Upper lobe of right lung (tissue), 1 donor: ENCODE results near the gene NCR3LG1. TPM values are rescaled to one million over a fixed set of nuclear protein-coding genes. Genes with fewer than 3 reads are reported as not detected.
A peak's percentile ranks its signal among the peaks of the same experiment; 100 is the strongest.

Experiments used
- ATAC-seq: fragments of 200-7000 bp; cut with Tn5 transposase; one replicate; pipeline ENCODE4 v1.9.1; 2020; ENCODE audit warnings: mild to moderate bottlenecking, moderate library complexity
- DNase-seq: peaks from one replicate; pipeline ENCODE4 v3.0.0-alpha.2; 2020
- H3K27ac ChIP-seq: fragments of 200-600 bp; one replicate; pipeline ENCODE4 v1.8.0; 2022
- H3K27me3 ChIP-seq: fragments of 200-600 bp; one replicate; pipeline ENCODE4 v1.8.0; 2022; ENCODE audit warnings: mild to moderate bottlenecking
- H3K36me3 ChIP-seq: fragments of 200-600 bp; one replicate; pipeline ENCODE4 v1.8.0; 2022
- H3K4me1 ChIP-seq: fragments of 200-600 bp; one replicate; pipeline ENCODE4 v1.8.0; 2022
- H3K4me3 ChIP-seq: fragments of 200-600 bp; one replicate; pipeline ENCODE4 v1.8.0; 2022; ENCODE audit warnings: mild to moderate bottlenecking
- H3K9me3 ChIP-seq: fragments of 200-600 bp; one replicate; pipeline ENCODE4 v1.8.0; 2022
- CTCF ChIP-seq: fragments of 200-600 bp; IDR thresholded peaks from one replicate; pipeline ENCODE4 v1.8.0; 2022; ENCODE audit warnings: antibody characterized with exemption
- intact Hi-C: fragments of 100-400 bp; cut with DNase I; formaldehyde crosslinking; loops from one replicate; pipeline ENCODE4 v1.11.0; 2022
- total RNA-seq: library from RNA; stranded (reverse); fragmentation: NEBNext Ultra II Directional; extraction: Animal tissue kit (Norgen Biotek cat#: 25700); gene quantifications from one replicate; pipeline ENCODE4 v1.2.1, GENCODE V29; 2021
- donor health status: DM: no; HTN: yes; CAD: no; lungs with severe emphysema.

Gene NCR3LG1
- total RNA-seq, 1 donor from 2014 or later, result 5.6 TPM

- Histone ChIP-seq H3K4me3 (no peak overlapping the region), H3K27me3 (no peaks in the 10 kb centered on the region), H3K27ac (no peak overlapping the region), H3K36me3 (no peaks in the 10 kb centered on the region), H3K9me3 (no peaks in the 10 kb centered on the region), H3K4me1 (peaks cover 22% of the 10 kb centered on the region)
- intact Hi-C loops, result no loop called here
- DNase-seq (no peak), ATAC-seq (no peak)
- no peak for TF ChIP-seq CTCF
These were observed 987 bp upstream of the NCR3LG1 start for GRCh38 chr11:17350455-17351171.

DNA sequence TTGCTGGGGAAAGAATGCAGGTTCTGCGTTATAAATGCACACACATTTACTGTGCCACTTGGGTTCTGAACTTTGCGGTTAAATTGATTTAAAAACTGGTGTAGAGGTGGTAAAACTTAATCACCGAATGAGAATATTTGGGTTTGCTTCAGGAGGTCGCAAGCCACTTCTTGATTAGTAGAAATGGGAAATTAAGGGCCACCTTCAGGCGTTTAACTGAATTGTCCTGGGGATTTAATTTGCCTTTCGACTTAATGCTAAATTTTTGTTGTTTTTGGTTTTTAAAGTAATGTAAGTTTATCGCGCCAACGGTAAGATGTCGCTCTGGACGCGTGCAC, 459 bp upstream of the NCR3LG1 start:
- Histone ChIP-seq H3K27ac (no peak overlapping the region), H3K36me3 (no peaks in the 10 kb centered on the region), H3K9me3 (no peaks in the 10 kb centered on the region), H3K4me3 (peak overlapping the region; percentile 69), H3K4me1 (peaks cover 22% of the 10 kb centered on the region), H3K27me3 (no peaks in the 10 kb centered on the region)
- intact Hi-C loops, result no loop called here
- no peak for ATAC-seq
- no peak for DNase-seq
- no peak for TF ChIP-seq CTCF

GRCh38 chr11:17352950-17353820, 1.6 kb downstream of the NCR3LG1 start:
- intact Hi-C loops, result no loop called here
- no peaks in the 10 kb centered on the region for H3K36me3 ChIP-seq
- no peaks in the 10 kb centered on the region for H3K9me3 ChIP-seq
- no peaks in the 10 kb centered on the region for H3K27me3 ChIP-seq
- ATAC-seq (peak; percentile 85), DNase-seq (peak; percentile 87)
- H3K4me1 ChIP-seq, result peaks cover 22% of the 10 kb centered on the region
- no peak for TF ChIP-seq CTCF
- peak overlapping the region; percentile 78 for H3K27ac ChIP-seq
- H3K4me3 ChIP-seq, result peak overlapping the region; percentile 69

GRCh38 chr11:17353821-17354600, 2.4 kb downstream of the NCR3LG1 start:
- Histone ChIP-seq H3K27ac (peak overlapping the region; percentile 78), H3K36me3 (no peaks in the 10 kb centered on the region), H3K27me3 (no peaks in the 10 kb centered on the region), H3K4me3 (peak overlapping the region; percentile 69), H3K4me1 (peaks cover 22% of the 10 kb centered on the region), H3K9me3 (peaks cover under 1% of the 10 kb centered on the region)
- no peak for TF ChIP-seq CTCF
- ATAC-seq (no peak), DNase-seq (no peak)
- intact Hi-C loops, result no loop called here

GRCh38 chr11:17354601-17354991, 3.0 kb downstream of the NCR3LG1 start:
- Histone ChIP-seq H3K4me1 (peaks cover 22% of the 10 kb centered on the region), H3K36me3 (no peaks in the 10 kb centered on the region), H3K27ac (no peak overlapping the region), H3K9me3 (peaks cover 4% of the 10 kb centered on the region), H3K4me3 (no peak overlapping the region), H3K27me3 (no peaks in the 10 kb centered on the region)
- DNase-seq, result no peak
- peak; percentile 46 for ATAC-seq
- intact Hi-C loops, result no loop called here
- peak; percentile 74 for TF ChIP-seq CTCF
